ENCODE data around the gene WDR81. TPM values are rescaled to one million over a fixed set of nuclear protein-coding genes. Genes with fewer than 3 reads are reported as not detected.

The WDR81 gene
- total and polyA plus RNA-seq, 2 donors (not counting 1 experiment from before 2014, with no cell fraction given) = 52.7 to 102 TPM

DNA sequence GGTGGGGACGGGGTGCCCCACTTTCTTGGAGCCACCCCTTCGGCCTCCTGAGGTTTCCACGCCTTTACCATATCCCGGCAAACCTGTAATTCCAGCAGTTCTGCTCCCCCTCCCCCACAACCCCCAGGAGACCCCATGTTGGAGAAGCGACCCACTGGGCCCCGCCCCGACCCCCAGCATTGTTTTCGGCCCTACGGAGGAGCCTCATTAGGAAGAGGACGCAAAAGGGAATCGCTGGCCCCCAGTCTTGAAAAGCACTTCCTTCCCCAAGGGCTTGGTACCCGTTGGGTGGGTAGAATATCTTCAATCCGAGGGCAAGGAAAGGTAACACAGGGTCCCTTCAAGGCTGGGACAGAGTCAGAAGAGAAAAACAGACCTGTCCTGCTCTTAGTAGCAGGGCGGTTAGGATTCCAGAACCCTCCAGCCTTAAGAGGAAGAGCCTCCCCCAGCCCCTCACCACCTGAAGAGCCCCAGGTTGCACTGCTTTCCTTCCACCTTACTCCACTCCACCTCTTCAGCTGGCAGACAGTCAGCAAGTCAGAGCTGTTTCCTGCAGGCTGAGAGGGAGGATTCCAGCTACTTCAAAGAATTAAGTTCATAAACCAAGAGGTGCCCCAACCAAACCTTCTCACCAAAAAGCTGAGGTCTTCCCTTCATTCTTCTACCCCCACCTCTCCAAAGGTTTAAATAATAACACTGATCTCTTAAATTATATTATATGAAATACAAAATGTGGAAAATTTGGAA, 13.5 kb upstream of the WDR81 start:
- H3K4me1 ChIP-seq (ENCODE audit: control insufficient read depth in 2 of 2, insufficient read depth in 2 of 2, low read length in 2 of 2) = peaks cover 31 to 33% of the 10 kb centered on the region in 2 donors
- Mint-ChIP-seq H3K27ac (no peak overlapping the region), H3K4me1 (peaks cover 17% of the 10 kb centered on the region), H3K27me3 (peaks cover 55% of the 10 kb centered on the region), H3K9me3 (ENCODE audit: insufficient read depth) (no peaks in the 10 kb centered on the region), H3K4me3 (peak overlapping the region; percentile 67)
- H3K36me3 ChIP-seq (replicated peaks in 1 of 2; ENCODE audit: control extremely low read depth in 1 of 2, control insufficient read depth in 1 of 2, extremely low read depth in 1 of 2, insufficient read depth in 2 of 2, low read length in 1 of 2) = no peaks in the 10 kb centered on the region
- WGBS (ENCODE audit: insufficient coverage) = 27% methylated on average over 9 of the region's 14 CpGs
- peak overlapping the region; percentile 62 for H3K9ac ChIP-seq (ENCODE audit: low read length)
- peak; percentile 28 for DNase-seq
- H4K20me1 ChIP-seq (ENCODE audit: control insufficient read depth, insufficient read depth, low read length, poor library complexity, severe bottlenecking) = peaks cover 14% of the 10 kb centered on the region
- peaks cover 0 to 76% (median 31%) of the 10 kb centered on the region in 4 experiments for H3K27me3 ChIP-seq (replicated peaks in 1 of 4; ENCODE audit: control extremely low read depth in 1 of 4, control insufficient read depth in 3 of 4, insufficient read depth in 4 of 4, low read length in 3 of 4)
- H3K4me3 ChIP-seq (ENCODE audit: control extremely low read depth in 1 of 5, extremely low read depth in 1 of 5, insufficient read depth in 1 of 5, low read depth in 2 of 5, low read length in 4 of 5) = peak overlapping the region in 2 of 5 experiments; percentile 43 to 64
- H3K27ac ChIP-seq (ENCODE audit: low read length in 2 of 2) = no peak overlapping the region
- POLR2A ChIA-PET = no interaction called here
- CTCF ChIA-PET = interaction anchor here (1.0 to 1.6 kb wide), 3 partner anchors 10 to 73 kb away, joined by 3 read pairs; no protein-coding TSS in a partner anchor
- intact Hi-C loops (cut with micrococcal nuclease) = no loop called here
- H3K79me2 ChIP-seq (ENCODE audit: control insufficient read depth, insufficient read depth, low read length) = no peaks in the 10 kb centered on the region
- TF ChIP-seq EZH2 (IDR thresholded peaks at IDR 0.05; ENCODE audit: borderline replicate concordance, insufficient read depth, low read depth, low read length, poor library complexity, severe bottlenecking) = no peak
- TF ChIP-seq, protein P1, sequence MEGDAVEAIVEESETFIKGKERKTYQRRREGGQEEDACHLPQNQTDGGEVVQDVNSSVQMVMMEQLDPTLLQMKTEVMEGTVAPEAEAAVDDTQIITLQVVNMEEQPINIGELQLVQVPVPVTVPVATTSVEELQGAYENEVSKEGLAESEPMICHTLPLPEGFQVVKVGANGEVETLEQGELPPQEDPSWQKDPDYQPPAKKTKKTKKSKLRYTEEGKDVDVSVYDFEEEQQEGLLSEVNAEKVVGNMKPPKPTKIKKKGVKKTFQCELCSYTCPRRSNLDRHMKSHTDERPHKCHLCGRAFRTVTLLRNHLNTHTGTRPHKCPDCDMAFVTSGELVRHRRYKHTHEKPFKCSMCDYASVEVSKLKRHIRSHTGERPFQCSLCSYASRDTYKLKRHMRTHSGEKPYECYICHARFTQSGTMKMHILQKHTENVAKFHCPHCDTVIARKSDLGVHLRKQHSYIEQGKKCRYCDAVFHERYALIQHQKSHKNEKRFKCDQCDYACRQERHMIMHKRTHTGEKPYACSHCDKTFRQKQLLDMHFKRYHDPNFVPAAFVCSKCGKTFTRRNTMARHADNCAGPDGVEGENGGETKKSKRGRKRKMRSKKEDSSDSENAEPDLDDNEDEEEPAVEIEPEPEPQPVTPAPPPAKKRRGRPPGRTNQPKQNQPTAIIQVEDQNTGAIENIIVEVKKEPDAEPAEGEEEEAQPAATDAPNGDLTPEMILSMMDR (IDR thresholded peaks at IDR 0.05) = no peak
- H3K9me3 ChIP-seq (ENCODE audit: control extremely low read depth in 1 of 3, control insufficient read depth in 2 of 3, insufficient read depth in 1 of 3, low read length in 2 of 3) = peaks cover 0 to 13% (median 0%) of the 10 kb centered on the region in 3 donors
- peak overlapping the region; percentile 71 for H2AFZ ChIP-seq (ENCODE audit: insufficient read depth, low read depth, low read length, poor library complexity, severe bottlenecking)
- ATAC-seq (ENCODE audit: low read depth) = no peak
- peak overlapping the region; percentile 98 for H3K4me2 ChIP-seq (replicated peaks; ENCODE audit: low read depth, low read length, poor library complexity, severe bottlenecking)

DNA sequence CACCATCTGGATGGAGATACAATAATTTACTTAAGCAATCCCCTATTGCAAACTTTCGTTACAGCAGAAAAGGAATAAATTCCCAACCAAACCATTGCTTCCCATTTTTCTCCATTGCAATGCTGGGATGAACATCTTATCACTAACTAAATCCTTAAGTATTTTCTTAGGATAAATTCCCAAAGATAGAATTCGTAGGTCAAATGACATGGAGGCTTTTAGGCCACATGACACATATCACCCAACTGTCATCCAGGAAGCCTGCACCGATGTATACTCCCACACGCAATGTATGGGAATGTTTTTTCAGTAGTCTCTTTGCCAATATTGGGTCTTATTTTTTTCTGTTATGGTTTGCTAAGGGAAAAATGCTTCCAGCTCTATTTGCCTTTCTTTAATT, 12.7 kb upstream of the WDR81 start:
- H3K27me3 Mint-ChIP-seq = peaks cover 52% of the 10 kb centered on the region
- Histone ChIP-seq H3K36me3 (replicated peaks in 1 of 2; ENCODE audit: control extremely low read depth in 1 of 2, control insufficient read depth in 1 of 2, extremely low read depth in 1 of 2, insufficient read depth in 2 of 2, low read length in 1 of 2) (no peaks in the 10 kb centered on the region), H3K27ac (ENCODE audit: low read length in 2 of 2) (no peak overlapping the region), H3K27me3 (replicated peaks in 1 of 4; ENCODE audit: control extremely low read depth in 1 of 4, control insufficient read depth in 3 of 4, insufficient read depth in 4 of 4, low read length in 3 of 4) (peaks cover 0 to 71% (median 31%) of the 10 kb centered on the region in 4 experiments), H3K9me3 (ENCODE audit: control extremely low read depth in 1 of 3, control insufficient read depth in 2 of 3, insufficient read depth in 1 of 3, low read length in 2 of 3) (peaks cover 0 to 13% (median 0%) of the 10 kb centered on the region in 3 donors), H3K4me2 (replicated peaks; ENCODE audit: low read depth, low read length, poor library complexity, severe bottlenecking) (no peak overlapping the region), H3K4me3 (ENCODE audit: control extremely low read depth in 1 of 5, extremely low read depth in 1 of 5, insufficient read depth in 1 of 5, low read depth in 2 of 5, low read length in 4 of 5) (no peak overlapping the region), H3K79me2 (ENCODE audit: control insufficient read depth, insufficient read depth, low read length) (no peaks in the 10 kb centered on the region), H4K20me1 (ENCODE audit: control insufficient read depth, insufficient read depth, low read length, poor library complexity, severe bottlenecking) (peaks cover 14% of the 10 kb centered on the region), H3K9ac (ENCODE audit: low read length) (no peak overlapping the region), H2AFZ (ENCODE audit: insufficient read depth, low read depth, low read length, poor library complexity, severe bottlenecking) (no peak overlapping the region), H3K4me1 (ENCODE audit: control insufficient read depth in 2 of 2, insufficient read depth in 2 of 2, low read length in 2 of 2) (peaks cover 31 to 36% of the 10 kb centered on the region in 2 donors)
- ChIA-PET CTCF (interaction anchor here (1.0 to 1.6 kb wide), 3 partner anchors 9 to 72 kb away, joined by 3 to 5 read pairs (median 3); no protein-coding TSS in a partner anchor), POLR2A (no interaction called here)
- WGBS (ENCODE audit: insufficient coverage) = no CpG with 5 or more reads among the region's 4 CpGs
- DNase-seq (no peak), ATAC-seq (ENCODE audit: low read depth) (no peak)
- peaks cover 23% of the 10 kb centered on the region for H3K4me1 Mint-ChIP-seq
- intact Hi-C loops (cut with micrococcal nuclease) = no loop called here
- H3K9me3 Mint-ChIP-seq (ENCODE audit: insufficient read depth) = no peaks in the 10 kb centered on the region
- no peak overlapping the region for H3K27ac Mint-ChIP-seq
- TF ChIP-seq EZH2 (IDR thresholded peaks at IDR 0.05; ENCODE audit: borderline replicate concordance, insufficient read depth, low read depth, low read length, poor library complexity, severe bottlenecking) = no peak
- TF ChIP-seq, protein P1 (IDR thresholded peaks at IDR 0.05) = no peak
- peak overlapping the region; percentile 60 for H3K4me3 Mint-ChIP-seq
